GM18858 (cell line): Measurements from ENCODE around the gene MAGEB1.

Experiments used
- ATAC-seq: cut with Tn5 transposase; IDR thresholded peaks from one replicate; pipeline ENCODE4 v1.9.1; 2021; ENCODE audit not compliant: unreplicated experiment

MAGEB1 gene

DNA sequence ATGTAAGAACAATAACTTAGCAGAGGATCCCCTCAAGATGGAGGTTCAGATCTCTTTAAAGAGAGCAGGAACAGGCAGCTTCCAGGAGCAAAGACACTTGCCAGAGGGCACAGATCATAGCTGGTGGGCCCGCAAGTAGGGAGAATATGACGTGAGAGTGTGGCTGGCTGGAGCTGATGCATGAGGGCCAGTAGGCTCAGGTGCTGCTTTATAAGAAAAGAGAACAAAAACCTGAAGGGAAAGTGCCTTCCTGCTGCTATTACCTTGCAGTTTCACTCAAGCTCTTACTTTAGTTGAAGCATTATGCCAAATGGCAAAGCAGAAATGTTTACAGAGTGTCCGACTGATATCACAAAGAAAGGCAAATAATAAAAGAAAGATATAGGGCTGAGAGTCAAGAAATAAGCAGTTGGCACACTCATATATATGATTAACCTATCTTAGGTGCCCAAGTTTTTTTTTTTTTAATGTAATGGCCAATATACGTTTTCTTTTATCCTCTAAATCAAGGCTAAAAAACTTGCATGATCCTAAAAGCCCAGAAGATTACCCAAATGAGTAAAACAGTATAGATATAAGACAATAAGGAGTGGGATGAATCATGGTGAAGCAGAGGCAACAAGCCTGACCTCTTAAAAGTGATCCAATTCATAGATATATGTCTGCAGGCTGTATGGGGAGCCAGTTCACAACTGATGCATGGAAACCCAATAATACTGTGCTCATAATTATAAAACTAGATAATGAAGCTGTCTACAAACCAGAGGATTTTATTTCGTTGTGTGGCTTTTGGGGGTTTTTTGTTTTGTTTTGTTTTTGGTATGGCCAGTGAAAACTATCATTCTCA lies 49.7 kb downstream of the MAGEB1 start:
- no peak for ATAC-seq

DNA sequence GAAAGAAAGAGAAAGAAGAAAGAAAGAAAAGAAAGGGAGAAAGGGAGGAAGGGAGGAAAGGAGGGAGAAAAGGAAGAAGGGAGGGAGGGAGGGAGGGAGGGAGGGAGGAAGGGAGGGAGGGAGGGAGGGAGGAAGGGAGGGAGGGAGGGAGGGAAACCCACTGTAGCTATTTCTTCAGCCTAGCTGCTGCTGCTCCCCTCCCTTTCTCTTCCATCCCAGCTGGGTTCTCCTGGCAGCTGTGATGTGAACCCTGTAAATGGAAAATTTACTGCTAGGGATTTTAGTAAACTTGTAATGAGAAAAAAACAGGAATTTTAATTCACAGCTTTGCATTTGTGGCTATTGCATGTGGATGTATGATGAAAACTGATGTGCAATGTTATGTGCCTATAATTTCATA lies 54.3 kb downstream of the MAGEB1 start:
- no peak for ATAC-seq
